ENCODE measurements around the gene TRABD2B.

TRABD2B gene

GRCh38 chr1:47774986-47775834 is 222.0 kb downstream of the TRABD2B start:
- Histone ChIP-seq H3K9me3 (ENCODE audit: control insufficient read depth, insufficient read depth, low read length) (no peaks in the 10 kb centered on the region), H3K36me3 (ENCODE audit: insufficient read depth, low read length) (no peaks in the 10 kb centered on the region), H3K9ac (ENCODE audit: low read depth, low read length) (no peak overlapping the region), H3K4me1 (ENCODE audit: insufficient read depth, low read length) (no peaks in the 10 kb centered on the region)

- Histone ChIP-seq H3K9ac (ENCODE audit: low read depth, low read length) (no peak overlapping the region), H3K4me1 (ENCODE audit: insufficient read depth, low read length) (no peaks in the 10 kb centered on the region), H3K36me3 (ENCODE audit: insufficient read depth, low read length) (no peaks in the 10 kb centered on the region), H3K9me3 (ENCODE audit: control insufficient read depth, insufficient read depth, low read length) (no peaks in the 10 kb centered on the region)
Measured at GRCh38 chr1:47772960-47773682, 224.1 kb downstream of the TRABD2B start.

DNA sequence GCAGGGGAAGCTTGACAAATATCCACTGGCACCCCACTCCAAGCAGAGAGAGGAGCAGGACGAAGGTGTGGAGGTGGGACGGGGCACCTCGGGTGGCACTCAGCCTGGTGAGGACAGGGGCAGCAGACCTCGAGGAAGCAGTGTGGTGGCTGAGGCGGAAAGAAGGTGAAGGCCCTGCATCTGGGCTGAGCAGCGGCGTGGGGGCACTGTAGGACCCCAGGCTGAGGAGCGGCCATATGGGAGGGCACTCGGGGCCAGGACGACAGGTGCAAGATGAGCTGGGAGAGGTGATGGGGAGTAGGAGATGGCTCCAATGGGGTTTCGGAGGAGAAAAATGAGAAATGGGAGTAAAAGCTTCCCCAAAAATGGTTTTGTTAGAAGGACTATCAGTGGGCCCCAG is 224.9 kb downstream of the TRABD2B start:
- H3K4me1 ChIP-seq (ENCODE audit: insufficient read depth, low read length) = no peaks in the 10 kb centered on the region
- no peaks in the 10 kb centered on the region for H3K9me3 ChIP-seq (ENCODE audit: control insufficient read depth, insufficient read depth, low read length)
- no peak overlapping the region for H3K9ac ChIP-seq (ENCODE audit: low read depth, low read length)
- H3K36me3 ChIP-seq (ENCODE audit: insufficient read depth, low read length) = no peaks in the 10 kb centered on the region

GRCh38 chr1:47771751-47772150 is 225.4 kb downstream of the TRABD2B start:
- Histone ChIP-seq H3K9ac (ENCODE audit: low read depth, low read length) (no peak overlapping the region), H3K9me3 (ENCODE audit: control insufficient read depth, insufficient read depth, low read length) (no peaks in the 10 kb centered on the region), H3K4me1 (ENCODE audit: insufficient read depth, low read length) (no peaks in the 10 kb centered on the region), H3K36me3 (ENCODE audit: insufficient read depth, low read length) (no peaks in the 10 kb centered on the region)

- Histone ChIP-seq H3K9me3 (ENCODE audit: control insufficient read depth, insufficient read depth, low read length) (no peaks in the 10 kb centered on the region), H3K4me1 (ENCODE audit: insufficient read depth, low read length) (no peaks in the 10 kb centered on the region), H3K36me3 (ENCODE audit: insufficient read depth, low read length) (no peaks in the 10 kb centered on the region), H3K9ac (ENCODE audit: low read depth, low read length) (no peak overlapping the region)
Measured at GRCh38 chr1:47769983-47770382, 227.2 kb downstream of the TRABD2B start.

DNA sequence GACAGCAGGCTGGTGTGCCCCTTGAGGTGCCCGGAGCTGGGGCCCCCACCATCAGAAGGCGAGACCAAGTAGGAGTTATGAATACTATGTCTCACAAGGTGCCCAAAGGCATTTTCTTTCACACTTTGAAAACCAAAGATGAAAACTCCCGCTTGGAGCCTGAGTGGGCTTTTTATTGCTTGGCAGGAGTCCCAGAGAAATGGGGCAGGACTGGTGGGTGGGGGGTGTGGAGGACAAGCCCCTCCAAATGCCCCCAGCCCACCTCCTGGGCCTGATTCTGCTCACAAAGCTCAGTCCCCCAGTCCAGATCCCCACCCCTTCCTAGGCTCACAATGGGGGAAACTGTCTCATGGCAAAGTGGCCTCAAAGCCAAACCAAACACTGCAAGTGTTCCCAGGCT is 227.9 kb downstream of the TRABD2B start:
- H3K9me3 ChIP-seq (ENCODE audit: control insufficient read depth, insufficient read depth, low read length) = no peaks in the 10 kb centered on the region
- H3K9ac ChIP-seq (ENCODE audit: low read depth, low read length) = no peak overlapping the region
- H3K4me1 ChIP-seq (ENCODE audit: insufficient read depth, low read length) = no peaks in the 10 kb centered on the region
- H3K36me3 ChIP-seq (ENCODE audit: insufficient read depth, low read length) = no peaks in the 10 kb centered on the region

DNA sequence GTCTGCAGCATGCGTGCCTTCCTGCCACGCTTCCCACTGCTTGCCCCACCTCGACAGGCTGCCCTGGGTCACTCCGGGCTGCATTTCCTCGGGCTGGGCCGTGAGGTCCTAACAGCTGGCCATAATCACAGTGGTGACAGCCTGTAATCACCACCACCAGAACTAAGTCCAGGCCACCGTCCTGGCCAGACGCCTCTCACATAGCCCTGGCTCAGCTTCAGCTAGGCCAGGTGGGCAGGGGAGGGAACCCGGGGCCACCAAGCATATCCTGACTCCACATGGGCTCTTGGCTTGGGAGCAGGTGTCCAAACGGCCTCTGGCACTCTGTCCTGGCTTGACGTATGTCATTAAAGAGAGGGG is 229.5 kb downstream of the TRABD2B start:
- H3K36me3 ChIP-seq (ENCODE audit: insufficient read depth, low read length) = no peaks in the 10 kb centered on the region
- no peak overlapping the region for H3K9ac ChIP-seq (ENCODE audit: low read depth, low read length)
- no peaks in the 10 kb centered on the region for H3K9me3 ChIP-seq (ENCODE audit: control insufficient read depth, insufficient read depth, low read length)
- H3K4me1 ChIP-seq (ENCODE audit: insufficient read depth, low read length) = no peaks in the 10 kb centered on the region

- Histone ChIP-seq H3K4me1 (ENCODE audit: insufficient read depth, low read length) (no peaks in the 10 kb centered on the region), H3K9ac (ENCODE audit: low read depth, low read length) (no peak overlapping the region), H3K9me3 (ENCODE audit: control insufficient read depth, insufficient read depth, low read length) (no peaks in the 10 kb centered on the region), H3K36me3 (ENCODE audit: insufficient read depth, low read length) (no peaks in the 10 kb centered on the region)
Measured at GRCh38 chr1:47766832-47767740, 230.1 kb downstream of the TRABD2B start.

DNA sequence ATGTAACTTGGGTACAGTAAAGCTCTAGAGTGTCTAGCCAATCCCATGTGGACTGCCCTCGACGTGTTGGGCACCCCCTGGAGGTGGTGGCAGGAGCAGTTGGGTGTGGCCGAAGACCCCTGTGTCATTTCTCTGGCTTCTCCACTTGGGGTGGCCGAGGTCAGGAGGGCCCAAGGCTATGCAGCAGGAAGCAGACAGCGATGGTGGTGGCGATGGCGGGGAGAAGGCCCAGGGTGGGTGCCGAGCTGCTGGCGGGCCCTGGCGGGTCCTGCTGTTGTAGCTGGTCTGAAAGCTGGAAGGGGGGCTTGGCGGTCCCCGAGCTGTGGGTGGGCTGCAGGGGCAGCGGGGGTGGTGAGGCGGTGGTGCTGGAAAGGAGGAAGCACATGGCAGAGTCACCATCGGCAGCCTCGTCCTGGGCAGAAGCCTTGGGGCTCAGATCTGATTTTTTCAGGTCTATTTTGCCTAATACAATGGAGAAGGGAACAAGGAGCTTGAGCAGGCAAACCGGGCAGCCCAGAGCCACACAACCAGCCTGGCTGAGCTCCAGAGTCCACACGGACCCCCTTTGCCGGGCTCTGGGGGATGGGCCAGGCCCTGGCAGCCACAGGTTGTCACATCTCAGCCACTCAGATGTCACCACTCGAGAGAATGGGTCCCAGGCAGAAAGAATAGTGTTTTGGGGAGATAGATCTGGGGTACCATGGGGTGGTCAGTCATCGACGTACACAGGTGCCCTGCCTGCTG is 231.3 kb downstream of the TRABD2B start:
- no peak overlapping the region for H3K9ac ChIP-seq (ENCODE audit: low read depth, low read length)
- H3K4me1 ChIP-seq (ENCODE audit: insufficient read depth, low read length) = no peaks in the 10 kb centered on the region
- no peaks in the 10 kb centered on the region for H3K36me3 ChIP-seq (ENCODE audit: insufficient read depth, low read length)
- H3K9me3 ChIP-seq (ENCODE audit: control insufficient read depth, insufficient read depth, low read length) = no peaks in the 10 kb centered on the region

- H3K36me3 ChIP-seq (ENCODE audit: insufficient read depth, low read length) = no peaks in the 10 kb centered on the region
- H3K9ac ChIP-seq (ENCODE audit: low read depth, low read length) = no peak overlapping the region
Measured at GRCh38 chr1:47765236-47765635, 231.9 kb downstream of the TRABD2B start.

DNA sequence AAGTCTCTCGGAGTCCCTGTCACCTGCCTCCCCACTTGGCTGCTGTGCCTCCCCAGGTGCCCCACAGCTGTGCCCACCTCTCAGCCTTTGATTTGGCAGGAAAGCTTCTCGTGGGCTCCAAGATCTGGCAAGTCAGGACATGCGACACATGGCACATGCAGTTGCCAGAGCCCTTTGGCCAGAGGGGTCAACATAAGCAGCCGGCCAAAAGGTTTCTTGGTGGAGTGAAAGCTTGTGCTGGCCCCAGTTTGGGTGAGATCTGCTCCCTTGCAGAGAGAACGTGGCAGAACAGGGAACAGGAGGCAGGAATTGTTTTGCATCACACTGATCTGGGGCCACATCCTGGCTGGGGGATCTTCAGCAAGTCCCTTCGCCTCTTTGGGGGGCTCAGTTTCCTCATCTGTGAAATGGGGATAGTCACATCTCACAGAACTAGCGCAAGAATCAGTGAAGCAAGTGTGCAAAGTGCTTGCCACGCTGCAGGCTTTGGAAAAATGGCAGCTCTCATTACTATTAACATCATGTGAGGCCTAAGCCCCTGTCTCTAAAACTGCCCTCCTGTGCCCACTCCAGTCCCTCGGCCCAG is 232.6 kb downstream of the TRABD2B start:
- Histone ChIP-seq H3K9me3 (ENCODE audit: control insufficient read depth, insufficient read depth, low read length) (no peaks in the 10 kb centered on the region), H3K9ac (ENCODE audit: low read depth, low read length) (no peak overlapping the region), H3K4me1 (ENCODE audit: insufficient read depth, low read length) (no peaks in the 10 kb centered on the region), H3K36me3 (ENCODE audit: insufficient read depth, low read length) (no peaks in the 10 kb centered on the region)

More at GRCh38 chr1:47765236-47765635, 231.9 kb downstream of the TRABD2B start:
- no peaks in the 10 kb centered on the region for H3K4me1 ChIP-seq (ENCODE audit: insufficient read depth, low read length)
- no peaks in the 10 kb centered on the region for H3K9me3 ChIP-seq (ENCODE audit: control insufficient read depth, insufficient read depth, low read length)

- Histone ChIP-seq H3K9me3 (ENCODE audit: control insufficient read depth, insufficient read depth, low read length) (no peaks in the 10 kb centered on the region), H3K4me1 (ENCODE audit: insufficient read depth, low read length) (no peaks in the 10 kb centered on the region), H3K9ac (ENCODE audit: low read depth, low read length) (no peak overlapping the region), H3K36me3 (ENCODE audit: insufficient read depth, low read length) (no peaks in the 10 kb centered on the region)
Measured at GRCh38 chr1:47763591-47764171, 233.5 kb downstream of the TRABD2B start.

DNA sequence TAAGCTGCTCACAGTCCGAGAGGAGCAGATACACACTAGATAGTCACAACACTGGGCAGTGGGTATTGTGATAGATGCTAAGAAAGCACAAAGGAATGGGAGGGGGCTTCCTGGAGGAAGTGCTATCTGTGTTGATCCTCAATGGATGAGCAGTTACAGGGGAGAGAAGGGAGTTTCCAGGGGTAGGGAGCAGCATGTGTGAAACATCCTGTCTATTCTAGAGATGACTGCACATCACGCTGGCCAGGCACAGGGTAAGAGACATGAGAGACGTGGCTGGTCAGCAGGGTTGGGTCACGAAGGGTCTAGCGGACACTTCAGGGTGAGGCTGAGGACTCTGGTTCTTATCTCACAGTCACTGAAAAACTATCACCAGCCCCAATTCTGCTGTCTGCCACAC is 235.2 kb downstream of the TRABD2B start:
- Histone ChIP-seq H3K9me3 (ENCODE audit: control insufficient read depth, insufficient read depth, low read length) (no peaks in the 10 kb centered on the region), H3K9ac (ENCODE audit: low read depth, low read length) (no peak overlapping the region), H3K36me3 (ENCODE audit: insufficient read depth, low read length) (no peaks in the 10 kb centered on the region), H3K4me1 (ENCODE audit: insufficient read depth, low read length) (no peaks in the 10 kb centered on the region)
